GM23248 (cell line): Measurements from ENCODE around the gene FAM81A.

ENCODE experiments used
- EZH2 ChIP-seq: fragments of 200-600 bp; sonication (generic); IDR thresholded peaks from 2 replicates; pipeline ENCODE4 v1.6.1; 2018; ENCODE audit warnings: antibody characterized with exemption, mild to moderate bottlenecking; ENCODE audit not compliant: insufficient read depth, poor library complexity, severe bottlenecking
- EZH2phosphoT487 ChIP-seq: fragments of 200-600 bp; sonication (generic); IDR thresholded peaks from 2 replicates; pipeline ENCODE4 v1.6.1; 2018; ENCODE audit warnings: antibody characterized with exemption, moderate library complexity, mild to moderate bottlenecking, low read depth; ENCODE audit not compliant: insufficient read depth

DNA sequence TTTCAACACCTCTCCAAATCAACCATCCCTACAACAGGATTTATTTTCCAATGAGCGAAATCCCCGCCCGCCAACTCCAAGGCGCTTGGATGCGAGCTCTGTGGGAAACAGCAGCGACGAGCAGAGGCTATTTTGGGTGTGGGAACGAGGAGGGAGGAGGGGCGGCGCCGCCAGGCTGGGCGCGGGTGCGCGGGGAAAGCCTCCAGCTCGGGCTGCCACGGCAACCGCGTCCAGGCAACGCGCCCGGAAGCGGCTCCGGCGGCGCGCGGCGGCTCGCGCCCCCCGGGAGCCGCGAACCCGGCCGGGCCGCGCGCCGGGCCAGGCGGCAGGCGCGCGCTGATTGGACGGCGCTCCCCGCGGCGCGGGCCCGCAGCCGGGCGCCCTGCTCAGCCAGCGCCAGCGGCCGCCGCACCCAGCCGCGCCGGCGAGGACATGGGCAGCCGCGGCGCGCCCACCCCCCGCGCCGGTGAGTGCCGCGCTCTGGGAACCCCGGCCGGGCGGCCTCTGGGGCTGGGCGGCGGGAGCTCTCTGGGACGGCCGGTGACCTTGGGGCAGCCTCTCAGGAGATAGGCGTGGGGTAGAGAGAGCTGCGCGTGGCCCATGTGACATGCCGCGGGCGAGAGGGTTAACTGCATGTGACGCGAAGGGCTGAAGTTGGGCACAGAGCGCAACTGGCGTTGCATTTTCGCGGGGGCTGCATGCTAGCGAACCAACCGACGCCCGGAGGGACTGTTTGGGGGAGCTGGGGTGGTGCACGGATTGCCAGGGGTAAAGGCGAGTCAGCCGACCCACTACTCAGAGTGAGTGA lies at the start of gene FAM81A:
- TF ChIP-seq EZH2phosphoT487 (no peak), EZH2 (no peak)
